GM06990 (cell line): Measurements from ENCODE around the gene NUDT22.
A peak's percentile ranks its signal among the peaks of the same experiment; 100 is the strongest.

Experiments
- DNase-seq: peaks from one replicate; pipeline ENCODE4 v3.0.0-alpha.2; 2011; ENCODE audit not compliant: insufficient read length; ENCODE audit errors: extremely low read depth
- H3K27me3 ChIP-seq: replicated peaks from 2 replicates; pipeline ENCODE4 v1.6.0; 2011; ENCODE audit warnings: low read length; ENCODE audit not compliant: control insufficient read depth, insufficient read depth
- H3K36me3 ChIP-seq: 2 replicates; pipeline ENCODE4 v1.5.1; 2011; ENCODE audit warnings: low read length; ENCODE audit not compliant: control insufficient read depth, insufficient read depth
- H3K4me3 ChIP-seq: replicated peaks from 2 replicates; pipeline ENCODE4 v1.5.1; 2011; ENCODE audit warnings: low read depth, mild to moderate bottlenecking, control low read depth, low read length
- TF ChIP-seq, protein P1 (sequence below): IDR thresholded peaks from 2 replicates; pipeline ENCODE4 v1.5.1; 2011; ENCODE audit warnings: low read length, control low read depth, mild to moderate bottlenecking, inconsistent platforms; ENCODE audit not compliant: insufficient read depth, poor library complexity, severe bottlenecking

Gene NUDT22

DNA sequence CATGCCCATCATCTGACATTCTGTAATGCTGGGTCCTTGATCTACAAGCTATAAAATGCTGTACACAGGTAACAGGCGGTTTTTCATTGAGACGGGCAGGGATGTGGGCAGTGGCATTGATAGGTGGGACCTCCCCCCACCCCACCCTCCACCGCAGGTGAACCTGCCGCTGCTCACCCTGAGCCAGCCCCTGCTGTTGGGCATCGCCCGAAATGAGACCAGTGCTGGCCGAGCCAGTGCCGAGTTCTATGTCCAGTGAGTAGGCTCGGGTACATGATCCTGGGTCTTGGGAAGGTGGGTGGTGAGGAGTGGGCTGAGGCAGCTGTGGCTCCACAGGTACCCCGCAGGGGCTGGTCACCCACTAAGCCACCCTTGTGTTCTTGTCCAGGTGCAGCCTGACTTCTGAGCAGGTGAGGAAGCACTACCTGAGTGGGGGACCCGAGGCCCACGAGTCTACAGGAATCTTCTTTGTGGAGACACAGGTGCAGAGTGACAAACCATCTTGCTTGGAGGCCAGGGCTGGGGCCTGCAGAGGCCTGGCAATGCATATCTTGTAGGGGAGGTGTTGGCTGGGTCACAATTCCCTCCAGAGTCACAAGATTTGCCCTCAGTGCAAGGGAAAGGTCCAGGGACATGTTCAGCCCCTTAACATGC is 3.1 kb downstream of the NUDT22 start:
- DNase-seq = no peak
- H3K27me3 ChIP-seq = no peaks in the 10 kb centered on the region
- H3K4me3 ChIP-seq = no peak overlapping the region
- TF ChIP-seq, protein P1, sequence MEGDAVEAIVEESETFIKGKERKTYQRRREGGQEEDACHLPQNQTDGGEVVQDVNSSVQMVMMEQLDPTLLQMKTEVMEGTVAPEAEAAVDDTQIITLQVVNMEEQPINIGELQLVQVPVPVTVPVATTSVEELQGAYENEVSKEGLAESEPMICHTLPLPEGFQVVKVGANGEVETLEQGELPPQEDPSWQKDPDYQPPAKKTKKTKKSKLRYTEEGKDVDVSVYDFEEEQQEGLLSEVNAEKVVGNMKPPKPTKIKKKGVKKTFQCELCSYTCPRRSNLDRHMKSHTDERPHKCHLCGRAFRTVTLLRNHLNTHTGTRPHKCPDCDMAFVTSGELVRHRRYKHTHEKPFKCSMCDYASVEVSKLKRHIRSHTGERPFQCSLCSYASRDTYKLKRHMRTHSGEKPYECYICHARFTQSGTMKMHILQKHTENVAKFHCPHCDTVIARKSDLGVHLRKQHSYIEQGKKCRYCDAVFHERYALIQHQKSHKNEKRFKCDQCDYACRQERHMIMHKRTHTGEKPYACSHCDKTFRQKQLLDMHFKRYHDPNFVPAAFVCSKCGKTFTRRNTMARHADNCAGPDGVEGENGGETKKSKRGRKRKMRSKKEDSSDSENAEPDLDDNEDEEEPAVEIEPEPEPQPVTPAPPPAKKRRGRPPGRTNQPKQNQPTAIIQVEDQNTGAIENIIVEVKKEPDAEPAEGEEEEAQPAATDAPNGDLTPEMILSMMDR = no peak
- H3K36me3 ChIP-seq = peaks cover 3% of the 10 kb centered on the region

DNA sequence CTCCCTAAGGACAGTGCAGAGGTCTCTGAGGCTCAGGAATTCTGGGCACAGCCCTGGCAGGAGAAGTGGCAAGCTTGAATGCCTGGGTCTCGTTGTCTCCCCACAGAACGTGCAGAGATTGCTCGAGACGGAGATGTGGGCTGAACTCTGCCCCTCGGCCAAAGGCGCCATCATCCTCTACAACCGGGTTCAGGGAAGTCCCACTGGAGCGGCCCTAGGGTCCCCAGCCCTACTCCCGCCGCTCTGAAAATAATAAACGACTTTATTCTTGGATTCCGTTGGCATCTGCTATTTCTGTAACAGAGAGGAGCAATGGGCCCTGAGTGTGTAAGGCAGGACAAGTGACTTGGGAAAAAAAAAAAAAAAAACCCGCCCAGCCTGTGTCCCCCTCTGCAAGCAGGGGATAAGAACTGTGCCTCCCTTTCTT is 3.7 kb downstream of the NUDT22 start:
- TF ChIP-seq, protein P1 = no peak
- DNase-seq = no peak
- H3K36me3 ChIP-seq = peaks cover under 1% of the 10 kb centered on the region
- no peaks in the 10 kb centered on the region for H3K27me3 ChIP-seq
- H3K4me3 ChIP-seq = peak overlapping the region; percentile 79

DNA sequence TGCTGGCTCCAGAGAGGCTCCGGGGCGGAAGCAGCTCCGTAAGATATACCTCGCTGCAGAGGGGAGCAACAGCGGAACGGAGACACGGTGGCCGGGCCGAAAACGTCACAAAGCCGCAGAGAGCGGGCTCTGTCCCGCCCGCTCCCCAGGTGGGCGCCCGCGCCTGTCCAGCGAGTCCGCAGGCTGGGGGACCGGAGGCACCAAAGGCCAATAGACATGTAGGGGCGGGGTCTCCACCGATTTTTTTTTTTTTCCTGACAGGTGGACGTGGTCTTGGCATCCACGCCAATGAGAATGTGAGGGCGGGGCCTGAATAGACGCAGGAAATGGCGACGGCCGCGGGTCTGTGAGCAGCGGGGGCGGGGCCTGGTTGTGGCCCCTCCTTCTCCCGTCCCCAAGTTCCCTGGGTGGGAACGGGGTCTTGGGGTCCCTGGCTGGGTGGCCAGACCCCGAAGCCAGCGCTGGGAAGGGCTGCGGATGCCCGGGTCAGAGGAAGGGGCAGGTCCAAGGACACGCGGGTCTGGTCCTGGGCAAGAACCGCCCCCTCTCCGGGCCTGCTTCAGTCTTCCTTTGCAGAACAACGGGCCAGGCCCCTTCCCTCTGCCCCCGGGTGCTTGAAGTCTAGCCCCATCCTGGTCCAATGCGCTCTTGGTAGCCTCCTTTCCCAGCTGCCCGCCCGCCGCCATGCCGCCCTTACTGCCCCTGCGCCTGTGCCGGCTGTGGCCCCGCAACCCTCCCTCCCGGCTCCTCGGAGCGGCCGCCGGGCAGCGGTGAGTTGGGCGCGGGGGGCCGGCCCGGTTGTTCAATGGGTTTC is 4.3 kb downstream of the NUDT22 start, which contains the start of gene DNAJC4:
Gene DNAJC4 (plus strand): TSS at position 378 of the 814 bp plus-strand sequence. CDS start 307 bp downstream, at position 685.
- peak; percentile 90 for DNase-seq
- H3K4me3 ChIP-seq = peak within 1 kb of the TSS; percentile 79
- TF ChIP-seq, protein P1 = no peak
- H3K27me3 ChIP-seq = no peaks in the 10 kb centered on the region
- no peaks in the 10 kb centered on the region; the same call in none of the 2 replicates for H3K36me3 ChIP-seq

DNA sequence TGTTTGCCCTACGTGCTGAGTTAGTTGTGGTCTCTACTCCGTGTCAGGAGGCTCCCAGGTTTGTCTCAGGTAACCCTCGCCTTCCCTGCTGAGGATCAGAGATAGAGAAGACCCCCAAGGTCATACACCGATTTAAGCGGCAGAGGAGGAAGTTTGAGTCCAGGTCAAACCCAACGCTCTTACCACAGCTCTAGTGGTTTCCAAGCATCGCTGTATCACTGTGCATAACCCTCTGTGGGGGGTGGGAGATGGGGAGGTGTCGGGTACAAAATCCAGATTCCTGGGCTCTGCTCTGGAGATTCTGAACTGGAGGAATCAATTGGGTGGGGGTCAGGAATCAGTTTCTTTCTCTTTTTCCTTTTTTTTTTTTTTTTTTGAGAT is 4.9 kb downstream of the NUDT22 start:
- TF ChIP-seq, protein P1 = no peak
- Histone ChIP-seq H3K27me3 (no peaks in the 10 kb centered on the region), H3K36me3 (no peaks in the 10 kb centered on the region; the same call in none of the 2 replicates), H3K4me3 (peak overlapping the region; percentile 79)
- DNase-seq = no peak

DNA sequence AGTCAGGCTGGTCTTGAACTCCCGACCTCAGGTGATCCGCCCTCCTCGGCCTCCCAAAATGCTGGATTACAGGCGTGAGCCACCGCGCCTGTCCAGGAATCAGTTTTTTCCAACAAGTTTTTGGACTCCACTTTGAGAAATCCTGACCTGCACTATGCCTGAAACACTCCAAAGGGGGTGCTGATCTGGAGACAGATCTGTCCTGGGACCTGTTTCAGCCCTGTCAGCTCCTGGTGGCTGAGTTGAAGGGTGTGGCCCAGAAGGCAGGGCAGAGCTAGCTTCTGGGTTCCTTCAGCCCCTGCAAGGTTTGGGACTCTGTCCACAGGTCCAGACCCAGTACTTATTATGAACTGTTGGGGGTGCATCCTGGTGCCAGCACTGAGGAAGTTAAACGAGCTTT is 5.5 kb downstream of the NUDT22 start:
- H3K36me3 ChIP-seq = no peaks in the 10 kb centered on the region; the same call in none of the 2 replicates
- DNase-seq = no peak
- no peak overlapping the region for H3K4me3 ChIP-seq
- no peaks in the 10 kb centered on the region for H3K27me3 ChIP-seq
- TF ChIP-seq, protein P1 = no peak
